GM21367 (cell line): ENCODE measurements around the gene SLC37A2.
A peak's percentile ranks its signal among the peaks of the same experiment; 100 is the strongest.
"Not testable (repeated sequence)": the region's sequence is repeated elsewhere in the genome, so short reads cannot be mapped to it uniquely, and the experiment has no call there.

ENCODE experiments used
- ATAC-seq: cut with Tn5 transposase; IDR thresholded peaks from one replicate; pipeline ENCODE4 v1.9.1; 2021; ENCODE audit not compliant: unreplicated experiment

The SLC37A2 gene

GRCh38 chr11:125062931-125063428 lies at the start of gene SLC37A2:
Gene SLC37A2 (plus strand): TSS chr11:125063305. CDS start chr11:125063368, 63 bp downstream.
- ATAC-seq: peak; percentile 94

GRCh38 chr11:125016413-125016812 lies 46.7 kb upstream of the SLC37A2 start:
- no peak for ATAC-seq

- ATAC-seq: no peak
Observed at GRCh38 chr11:125020342-125020741, 42.8 kb upstream of the SLC37A2 start.

- ATAC-seq: no peak
Observed at GRCh38 chr11:125022551-125022950, 40.6 kb upstream of the SLC37A2 start.

- ATAC-seq: no peak
Observed at GRCh38 chr11:125025968-125026367, 37.1 kb upstream of the SLC37A2 start.

GRCh38 chr11:125029431-125029830 lies 33.7 kb upstream of the SLC37A2 start:
- ATAC-seq: not testable (repeated sequence)

- no peak for ATAC-seq
Observed at GRCh38 chr11:125036933-125037332, 26.2 kb upstream of the SLC37A2 start.

GRCh38 chr11:125049164-125049792 lies 13.8 kb upstream of the SLC37A2 start:
- ATAC-seq: no peak

GRCh38 chr11:125052047-125052446 lies 11.1 kb upstream of the SLC37A2 start:
- no peak for ATAC-seq

GRCh38 chr11:125053167-125053566 lies 9.9 kb upstream of the SLC37A2 start:
- no peak for ATAC-seq

GRCh38 chr11:125055107-125055715 lies 7.9 kb upstream of the SLC37A2 start:
- ATAC-seq: no peak

- ATAC-seq: not testable (repeated sequence)
Observed at GRCh38 chr11:125056111-125056510, 7.0 kb upstream of the SLC37A2 start.

GRCh38 chr11:125056931-125057692 lies 6.0 kb upstream of the SLC37A2 start:
- ATAC-seq: no peak

GRCh38 chr11:125057693-125058016 lies 5.5 kb upstream of the SLC37A2 start:
- ATAC-seq: no peak

GRCh38 chr11:125061281-125061680 lies 1.8 kb upstream of the SLC37A2 start:
- no peak for ATAC-seq

- no peak for ATAC-seq
Observed at GRCh38 chr11:125062218-125062930, 731 bp upstream of the SLC37A2 start.

- ATAC-seq: peak; percentile 9
Observed at GRCh38 chr11:125063429-125064043, 431 bp downstream of the SLC37A2 start.

GRCh38 chr11:125064070-125064469 lies 965 bp downstream of the SLC37A2 start:
- ATAC-seq: no peak

- ATAC-seq: no peak
Observed at GRCh38 chr11:125068368-125068767, 5.3 kb downstream of the SLC37A2 start.

GRCh38 chr11:125069008-125069407 lies 5.9 kb downstream of the SLC37A2 start:
- no peak for ATAC-seq

GRCh38 chr11:125069796-125070195 lies 6.7 kb downstream of the SLC37A2 start:
- no peak for ATAC-seq
